Trophoblast cell (in vitro differentiated cells and primary cell): ENCODE measurements around the gene PFKFB2.

ENCODE experiments used
- DNase-seq, 2 donors: peaks; one replicate each; pipeline ENCODE4 v3.0.0-alpha.2; 2016
- H2AFZ ChIP-seq: 2 replicates; pipeline ENCODE4 v1.6.1; 2013; ENCODE audit warnings: low read length, moderate library complexity, mild to moderate bottlenecking; ENCODE audit not compliant: insufficient read depth, poor library complexity
- H2AK5ac ChIP-seq: 2 replicates; pipeline ENCODE4 v1.6.1; 2013; ENCODE audit warnings: mild to moderate bottlenecking, low read length
- H2BK120ac ChIP-seq: 2 replicates; pipeline ENCODE4 v1.6.1; 2013; ENCODE audit warnings: low read length, mild to moderate bottlenecking, moderate library complexity; ENCODE audit not compliant: insufficient read depth, poor library complexity
- H2BK12ac ChIP-seq: 2 replicates; pipeline ENCODE4 v1.6.1; 2013; ENCODE audit warnings: mild to moderate bottlenecking, low read length, moderate library complexity
- H2BK5ac ChIP-seq: 2 replicates; pipeline ENCODE4 v1.6.1; 2013; ENCODE audit warnings: low read length, low read depth, moderate library complexity, mild to moderate bottlenecking; ENCODE audit not compliant: poor library complexity
- H3K14ac ChIP-seq: 2 replicates; pipeline ENCODE4 v1.6.1; 2013; ENCODE audit warnings: mild to moderate bottlenecking, low read length
- H3K18ac ChIP-seq: 2 replicates; pipeline ENCODE4 v1.6.1; 2013; ENCODE audit warnings: mild to moderate bottlenecking, low read length
- H3K23ac ChIP-seq: 2 replicates; pipeline ENCODE4 v1.6.1; 2013; ENCODE audit warnings: low read length
- H3K27ac ChIP-seq: 2 replicates; pipeline ENCODE4 v1.5.1; 2013; ENCODE audit warnings: low read depth, mild to moderate bottlenecking, inconsistent platforms, low read length, moderate library complexity
- H3K27me3 ChIP-seq: 2 replicates; pipeline ENCODE4 v1.6.1; 2013; ENCODE audit warnings: inconsistent platforms, mild to moderate bottlenecking, low read length, moderate library complexity; ENCODE audit not compliant: insufficient read depth
- H3K36me3 ChIP-seq, 2 experiments: 1 replicate in 1 of 2; 2 replicates in 1 of 2; pipeline ENCODE4 v1.6.1; 2013; ENCODE audit warnings: low read length in 2 of 2, mild to moderate bottlenecking in 2 of 2, moderate library complexity in 1 of 2; ENCODE audit not compliant: insufficient read depth in 2 of 2, control insufficient read depth in 1 of 2
- H3K4ac ChIP-seq: 2 replicates; pipeline ENCODE4 v1.6.1; 2013; ENCODE audit warnings: low read depth, mild to moderate bottlenecking, low read length, moderate library complexity
- H3K4me1 ChIP-seq, 2 experiments: 1 replicate in 1 of 2; 2 replicates in 1 of 2; pipeline ENCODE4 v1.6.1; 2013; ENCODE audit warnings: low read length in 2 of 2, mild to moderate bottlenecking in 2 of 2, moderate library complexity in 1 of 2; ENCODE audit not compliant: insufficient read depth in 2 of 2, control insufficient read depth in 1 of 2
- H3K4me2 ChIP-seq: 2 replicates; pipeline ENCODE4 v1.6.1; 2013; ENCODE audit warnings: inconsistent platforms, mild to moderate bottlenecking, low read length, moderate library complexity
- H3K4me3 ChIP-seq: 2 replicates; pipeline ENCODE4 v1.5.1; 2013; ENCODE audit warnings: mild to moderate bottlenecking, low read depth, low read length, inconsistent platforms
- H3K79me1 ChIP-seq: one replicate; pipeline ENCODE4 v1.6.1; 2013; ENCODE audit warnings: low read length
- H3K79me2 ChIP-seq: 2 replicates; pipeline ENCODE4 v1.6.1; 2013; ENCODE audit warnings: low read length, mild to moderate bottlenecking; ENCODE audit not compliant: control insufficient read depth, insufficient read depth, poor library complexity
- H3K9ac ChIP-seq: 2 replicates; pipeline ENCODE4 v1.6.1; 2013; ENCODE audit warnings: mild to moderate bottlenecking, low read length
- H3K9me3 ChIP-seq: 2 replicates; pipeline ENCODE4 v1.6.1; 2013; ENCODE audit warnings: low read depth, mild to moderate bottlenecking, control low read depth, inconsistent platforms, low read length; ENCODE audit not compliant: insufficient read depth
- H4K12ac ChIP-seq: 2 replicates; pipeline ENCODE4 v1.6.1; 2013; ENCODE audit warnings: low read depth, mild to moderate bottlenecking, low read length, moderate library complexity
- H4K8ac ChIP-seq: 2 replicates; pipeline ENCODE4 v1.6.1; 2013; ENCODE audit warnings: low read depth, mild to moderate bottlenecking, low read length, moderate library complexity
- H4K91ac ChIP-seq: one replicate; pipeline ENCODE4 v1.6.1; 2013; ENCODE audit warnings: low read depth, mild to moderate bottlenecking, low read length, moderate library complexity
- WGBS: extraction: QIAGEN DNeasy Blood & Tissue Kit; methylation state at CpG from one replicate; pipeline ENCODE4 v1.1.7; 2013; ENCODE audit warnings: missing lambda C conversion rate; ENCODE audit not compliant: insufficient read length, insufficient coverage; ENCODE audit errors: extremely low coverage; 5-methylcytosine and 5-hydroxymethylcytosine counted together

Gene PFKFB2

GRCh38 chr1:207024202-207025145 lies 28.6 kb upstream of the PFKFB2 start:
- peak overlapping the region; percentile 11 for H2AFZ ChIP-seq
- H3K27ac ChIP-seq = no peak overlapping the region
- H4K12ac ChIP-seq = no peak overlapping the region
- no CpG with 5 or more reads among the region's 18 CpGs for WGBS
- H3K79me2 ChIP-seq = no peaks in the 10 kb centered on the region
- H3K4me1 ChIP-seq = peaks cover 7 to 9% of the 10 kb centered on the region in 2 experiments
- H3K14ac ChIP-seq = no peak overlapping the region
- H3K9me3 ChIP-seq = no peaks in the 10 kb centered on the region
- H3K4me3 ChIP-seq = no peak overlapping the region
- no peak overlapping the region for H3K23ac ChIP-seq
- H3K27me3 ChIP-seq = no peaks in the 10 kb centered on the region
- H3K36me3 ChIP-seq = no peaks in the 10 kb centered on the region
- peak overlapping the region; percentile 64 for H2BK120ac ChIP-seq
- no peak overlapping the region for H4K91ac ChIP-seq
- no peak for DNase-seq
- H3K4ac ChIP-seq = no peak overlapping the region
- no peak overlapping the region for H3K4me2 ChIP-seq
- peaks cover 2% of the 10 kb centered on the region for H3K79me1 ChIP-seq
- no peak overlapping the region for H2AK5ac ChIP-seq
- H3K18ac ChIP-seq = no peak overlapping the region
- peak overlapping the region; percentile 45 for H2BK12ac ChIP-seq
- no peak overlapping the region for H3K9ac ChIP-seq
- H4K8ac ChIP-seq = peak overlapping the region; percentile 43
- no peak overlapping the region for H2BK5ac ChIP-seq

GRCh38 chr1:207025146-207025880 lies 27.8 kb upstream of the PFKFB2 start:
- no peak overlapping the region for H2AFZ ChIP-seq
- no peak overlapping the region for H3K14ac ChIP-seq
- no peak overlapping the region for H3K4me3 ChIP-seq
- no peak overlapping the region for H2BK12ac ChIP-seq
- no peak overlapping the region for H3K18ac ChIP-seq
- no peak overlapping the region for H4K12ac ChIP-seq
- no peaks in the 10 kb centered on the region for H3K9me3 ChIP-seq
- no peaks in the 10 kb centered on the region for H3K36me3 ChIP-seq
- peaks cover 7 to 9% of the 10 kb centered on the region in 2 experiments for H3K4me1 ChIP-seq
- H3K27me3 ChIP-seq = no peaks in the 10 kb centered on the region
- peak overlapping the region; percentile 24 for H4K8ac ChIP-seq
- no peaks in the 10 kb centered on the region for H3K79me2 ChIP-seq
- no peak overlapping the region for H3K4ac ChIP-seq
- H3K79me1 ChIP-seq = peaks cover 2% of the 10 kb centered on the region
- H2BK120ac ChIP-seq = no peak overlapping the region
- H2AK5ac ChIP-seq = no peak overlapping the region
- WGBS = no CpG with 5 or more reads among the region's 5 CpGs
- no peak overlapping the region for H3K27ac ChIP-seq
- H3K23ac ChIP-seq = no peak overlapping the region
- H3K9ac ChIP-seq = no peak overlapping the region
- H4K91ac ChIP-seq = no peak overlapping the region
- DNase-seq = peak in 1 of 2 donors; percentile 39
- no peak overlapping the region for H3K4me2 ChIP-seq
- H2BK5ac ChIP-seq = no peak overlapping the region

GRCh38 chr1:207026104-207026534 lies 27.0 kb upstream of the PFKFB2 start:
- Histone ChIP-seq H4K12ac (no peak overlapping the region), H3K14ac (no peak overlapping the region), H4K91ac (no peak overlapping the region), H3K23ac (no peak overlapping the region), H3K4me2 (no peak overlapping the region), H3K79me2 (no peaks in the 10 kb centered on the region), H4K8ac (no peak overlapping the region), H2BK120ac (no peak overlapping the region), H3K79me1 (peaks cover 2% of the 10 kb centered on the region), H3K4me3 (no peak overlapping the region), H3K18ac (no peak overlapping the region), H2AK5ac (no peak overlapping the region), H2BK12ac (no peak overlapping the region), H3K4me1 (peaks cover 7 to 9% of the 10 kb centered on the region in 2 experiments), H3K27ac (no peak overlapping the region), H2BK5ac (no peak overlapping the region), H3K36me3 (no peaks in the 10 kb centered on the region), H3K9me3 (no peaks in the 10 kb centered on the region), H3K4ac (no peak overlapping the region), H2AFZ (no peak overlapping the region), H3K27me3 (no peaks in the 10 kb centered on the region), H3K9ac (no peak overlapping the region)
- DNase-seq = no peak
- WGBS = no CpG with 5 or more reads among the region's 4 CpGs

DNA sequence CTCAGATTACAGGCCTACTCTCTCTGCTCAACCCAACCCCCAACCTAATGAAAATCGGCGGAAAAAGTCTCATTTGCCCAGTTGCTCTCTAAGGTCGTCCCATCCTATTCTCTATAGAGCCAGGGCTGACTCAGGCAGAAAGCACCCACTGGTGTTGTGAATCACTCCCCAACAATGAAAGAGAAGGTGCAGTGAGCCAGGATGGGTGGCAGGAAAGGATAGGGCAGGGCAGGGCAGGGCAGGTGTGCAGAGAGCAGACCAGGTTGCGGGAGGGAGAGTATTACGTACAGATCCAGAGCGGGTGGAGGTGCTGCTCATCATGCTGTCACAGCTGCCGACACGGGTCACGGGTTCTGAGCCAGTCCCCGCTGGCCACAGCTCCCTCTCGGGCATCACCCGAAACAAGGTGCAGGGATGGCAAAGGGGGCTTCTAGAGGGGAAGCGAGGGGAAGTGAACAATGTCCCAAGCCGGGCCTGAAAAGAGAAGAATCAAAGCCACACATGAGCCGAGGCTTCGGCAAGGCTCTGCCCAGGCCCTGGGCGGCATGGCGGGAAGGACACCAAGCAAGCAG lies 25.8 kb upstream of the PFKFB2 start:
- Histone ChIP-seq H3K4ac (no peak overlapping the region), H3K36me3 (no peaks in the 10 kb centered on the region), H3K14ac (no peak overlapping the region), H3K27ac (no peak overlapping the region), H4K91ac (no peak overlapping the region), H3K27me3 (no peaks in the 10 kb centered on the region), H2AFZ (no peak overlapping the region), H3K18ac (no peak overlapping the region), H3K9ac (no peak overlapping the region), H3K4me1 (peaks cover 8 to 9% of the 10 kb centered on the region in 2 experiments), H3K4me3 (no peak overlapping the region), H2BK12ac (no peak overlapping the region), H3K79me2 (no peaks in the 10 kb centered on the region), H3K23ac (no peak overlapping the region), H2BK5ac (no peak overlapping the region), H3K9me3 (no peaks in the 10 kb centered on the region), H2BK120ac (no peak overlapping the region), H3K4me2 (no peak overlapping the region), H2AK5ac (no peak overlapping the region), H4K8ac (no peak overlapping the region), H4K12ac (no peak overlapping the region), H3K79me1 (peaks cover 2% of the 10 kb centered on the region)
- no CpG with 5 or more reads among the region's 18 CpGs for WGBS
- peak; percentile 76 to 78 for DNase-seq
